Choroid plexus epithelial cell (primary cell): ENCODE measurements around the gene EIF3K.
"Not testable (repeated sequence)": the region's sequence is repeated elsewhere in the genome, so short reads cannot be mapped to it uniquely, and the experiment has no call there.

Experiments used
- DNase-seq: peaks from one replicate; pipeline ENCODE4 v3.0.0-alpha.2; 2010; ENCODE audit warnings: low read depth
- H3K4me3 ChIP-seq: 2 replicates; pipeline ENCODE4 v1.5.1; 2011; ENCODE audit warnings: low read depth, mild to moderate bottlenecking, control low read depth, low read length, moderate library complexity
- CTCF ChIP-seq: conservative IDR thresholded peaks from 2 replicates; pipeline ENCODE4 v1.5.1; 2011; ENCODE audit warnings: low read depth, mild to moderate bottlenecking, control low read depth, inconsistent platforms, low read length, moderate library complexity

Gene EIF3K

GRCh38 chr19:38618590-38619360 is at the start of gene EIF3K:
EIF3K (plus strand) TSS chr19:38619188; CDS start chr19:38619269, 81 bp downstream.
- DNase-seq: peak; percentile 99
- TF ChIP-seq CTCF: no peak
- peak within 1 kb of the TSS; percentile 99 for H3K4me3 ChIP-seq

- DNase-seq: no peak
- no peak overlapping the region for H3K4me3 ChIP-seq
- TF ChIP-seq CTCF: no peak
These were observed 49.5 kb upstream of the EIF3K start for GRCh38 chr19:38569368-38569983.

GRCh38 chr19:38571682-38572081 is 47.3 kb upstream of the EIF3K start:
- DNase-seq: no peak
- no peak for TF ChIP-seq CTCF
- no peak overlapping the region for H3K4me3 ChIP-seq

GRCh38 chr19:38577826-38578225 is 41.2 kb upstream of the EIF3K start:
- no peak for TF ChIP-seq CTCF
- no peak overlapping the region for H3K4me3 ChIP-seq
- no peak for DNase-seq

GRCh38 chr19:38579304-38579703 is 39.7 kb upstream of the EIF3K start:
- H3K4me3 ChIP-seq, DNase-seq: not testable (repeated sequence)

- H3K4me3 ChIP-seq: no peak overlapping the region
- no peak for DNase-seq
- no peak for TF ChIP-seq CTCF
These were observed 38.9 kb upstream of the EIF3K start for GRCh38 chr19:38580080-38580479.

- TF ChIP-seq CTCF: no peak
These were observed 35.6 kb upstream of the EIF3K start for GRCh38 chr19:38583219-38583984.

More at GRCh38 chr19:38583219-38583984, 35.6 kb upstream of the EIF3K start:
- DNase-seq: no peak
- no peak overlapping the region for H3K4me3 ChIP-seq
